GM21723 (cell line): ENCODE results near the gene IGFBP7.

Source experiments
- ATAC-seq: cut with Tn5 transposase; IDR thresholded peaks from one replicate; pipeline ENCODE4 v1.9.1; 2021; ENCODE audit warnings: mild to moderate bottlenecking, moderate library complexity; ENCODE audit not compliant: unreplicated experiment

Gene IGFBP7

DNA sequence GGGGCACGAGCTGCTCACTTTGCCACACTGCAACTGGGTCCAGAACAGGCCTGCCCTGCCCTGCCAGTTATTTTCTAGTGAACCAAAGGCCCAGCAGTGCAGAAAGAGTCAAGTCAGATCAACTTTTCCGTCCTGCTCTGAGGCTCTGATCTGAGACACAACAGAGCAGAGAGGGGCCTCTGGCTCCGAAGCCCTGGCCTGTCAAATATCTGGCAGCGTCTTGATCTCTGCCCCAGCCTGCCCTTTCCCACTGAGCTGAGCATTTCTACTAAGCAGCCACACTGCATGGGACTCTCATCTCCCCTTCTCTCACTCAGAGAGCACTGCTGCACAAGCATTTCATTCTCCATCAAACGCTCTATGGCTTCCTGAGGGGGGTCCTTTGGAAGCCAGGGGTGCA lies 11.8 kb downstream of the IGFBP7 start:
- no peak for ATAC-seq

- ATAC-seq, result no peak
Observed at GRCh38 chr4:57097711-57098110, 12.5 kb downstream of the IGFBP7 start.

DNA sequence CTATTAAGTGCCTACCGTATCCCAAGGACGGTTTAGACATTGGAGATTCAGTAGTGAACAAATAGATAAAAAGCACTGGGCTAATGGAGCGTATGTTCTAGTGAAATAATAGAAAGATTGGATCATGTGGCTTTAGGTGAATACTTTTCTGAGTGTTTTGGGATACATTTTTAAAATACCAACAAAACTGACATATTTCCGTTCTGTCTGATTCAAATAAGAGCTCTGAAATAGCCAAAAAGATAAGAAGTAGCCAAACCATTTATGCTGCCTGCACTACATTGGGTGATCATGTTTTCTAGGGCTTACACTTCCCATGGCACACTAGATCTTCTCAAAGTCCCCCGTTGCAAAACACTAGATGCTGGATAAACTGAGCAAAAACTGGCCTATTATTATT lies 14.2 kb downstream of the IGFBP7 start:
- no peak for ATAC-seq

DNA sequence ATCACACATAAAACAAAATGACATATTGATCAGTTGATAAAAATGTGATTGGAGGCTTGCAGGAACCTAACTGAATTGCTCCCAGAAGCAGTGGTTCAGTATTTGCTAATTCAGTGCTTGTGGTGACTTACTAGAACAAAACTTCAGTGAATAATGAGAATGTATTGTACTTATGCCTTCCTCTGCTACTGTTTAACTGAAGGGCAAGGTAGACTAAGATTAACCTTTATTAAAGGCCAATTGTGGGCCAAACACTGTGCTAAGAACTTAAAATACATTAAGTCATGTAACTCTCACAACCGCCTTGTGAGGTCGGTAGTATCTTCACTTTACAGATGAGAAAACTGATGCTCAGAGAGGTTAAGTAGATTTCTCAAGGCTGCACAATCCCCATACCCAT lies 14.9 kb downstream of the IGFBP7 start:
- ATAC-seq, result no peak

GRCh38 chr4:57094832-57095223 lies 15.4 kb downstream of the IGFBP7 start:
- ATAC-seq, result no peak

GRCh38 chr4:57093845-57094831 lies 16.0 kb downstream of the IGFBP7 start:
- no peak for ATAC-seq

DNA sequence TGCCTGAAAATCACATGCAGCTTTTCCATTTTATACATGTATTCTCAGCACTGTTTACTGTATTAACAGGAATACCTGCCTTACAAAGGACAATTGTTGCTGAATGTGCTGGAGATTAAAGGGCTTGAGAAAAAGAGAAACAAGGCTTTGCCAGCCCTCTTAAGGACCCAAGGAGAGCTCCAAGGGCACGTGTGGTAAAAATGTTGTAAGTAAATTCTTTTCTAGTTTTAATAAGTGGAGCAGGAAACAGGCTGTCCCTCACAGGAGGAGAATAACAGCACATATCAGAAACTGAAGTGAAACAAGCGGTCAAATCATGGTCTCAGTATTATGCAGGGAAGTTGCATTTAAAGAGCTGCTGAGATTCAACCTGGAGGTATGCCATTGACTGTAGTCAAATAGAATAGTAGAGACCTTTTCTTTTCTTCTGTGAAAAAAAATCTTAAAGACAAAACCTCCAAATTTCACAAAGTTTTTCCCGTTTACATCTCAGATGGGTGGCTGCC lies 18.5 kb downstream of the IGFBP7 start:
- no peak for ATAC-seq

- no peak for ATAC-seq
Observed at GRCh38 chr4:57090079-57090478, 20.1 kb downstream of the IGFBP7 start.

DNA sequence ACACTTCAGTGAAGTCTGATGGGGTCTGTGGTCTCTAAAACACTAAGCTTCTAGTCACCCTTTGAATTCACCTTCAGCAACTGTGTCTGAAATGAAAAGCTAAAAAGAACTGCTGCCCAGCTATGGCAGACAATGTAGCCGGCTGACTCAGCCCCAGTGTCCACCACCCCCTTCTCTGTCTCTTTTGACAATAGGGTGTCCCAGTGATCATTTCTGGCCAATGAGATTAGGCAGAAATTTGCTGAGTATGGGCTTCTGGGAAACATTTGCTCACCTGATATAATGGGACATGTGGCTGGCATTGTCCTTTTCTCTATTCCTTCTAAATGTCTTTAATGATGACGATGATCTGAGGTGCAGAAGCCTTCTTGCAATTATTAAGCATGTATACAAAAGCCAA lies 20.6 kb downstream of the IGFBP7 start:
- no peak for ATAC-seq

- no peak for ATAC-seq
Observed at GRCh38 chr4:57086031-57086723, 24.0 kb downstream of the IGFBP7 start.

- no peak for ATAC-seq
Observed at GRCh38 chr4:57085278-57085677, 24.9 kb downstream of the IGFBP7 start.

- ATAC-seq, result no peak
Observed at GRCh38 chr4:57084360-57084759, 25.8 kb downstream of the IGFBP7 start.

- ATAC-seq, result no peak
Observed at GRCh38 chr4:57083090-57083489, 27.1 kb downstream of the IGFBP7 start.

DNA sequence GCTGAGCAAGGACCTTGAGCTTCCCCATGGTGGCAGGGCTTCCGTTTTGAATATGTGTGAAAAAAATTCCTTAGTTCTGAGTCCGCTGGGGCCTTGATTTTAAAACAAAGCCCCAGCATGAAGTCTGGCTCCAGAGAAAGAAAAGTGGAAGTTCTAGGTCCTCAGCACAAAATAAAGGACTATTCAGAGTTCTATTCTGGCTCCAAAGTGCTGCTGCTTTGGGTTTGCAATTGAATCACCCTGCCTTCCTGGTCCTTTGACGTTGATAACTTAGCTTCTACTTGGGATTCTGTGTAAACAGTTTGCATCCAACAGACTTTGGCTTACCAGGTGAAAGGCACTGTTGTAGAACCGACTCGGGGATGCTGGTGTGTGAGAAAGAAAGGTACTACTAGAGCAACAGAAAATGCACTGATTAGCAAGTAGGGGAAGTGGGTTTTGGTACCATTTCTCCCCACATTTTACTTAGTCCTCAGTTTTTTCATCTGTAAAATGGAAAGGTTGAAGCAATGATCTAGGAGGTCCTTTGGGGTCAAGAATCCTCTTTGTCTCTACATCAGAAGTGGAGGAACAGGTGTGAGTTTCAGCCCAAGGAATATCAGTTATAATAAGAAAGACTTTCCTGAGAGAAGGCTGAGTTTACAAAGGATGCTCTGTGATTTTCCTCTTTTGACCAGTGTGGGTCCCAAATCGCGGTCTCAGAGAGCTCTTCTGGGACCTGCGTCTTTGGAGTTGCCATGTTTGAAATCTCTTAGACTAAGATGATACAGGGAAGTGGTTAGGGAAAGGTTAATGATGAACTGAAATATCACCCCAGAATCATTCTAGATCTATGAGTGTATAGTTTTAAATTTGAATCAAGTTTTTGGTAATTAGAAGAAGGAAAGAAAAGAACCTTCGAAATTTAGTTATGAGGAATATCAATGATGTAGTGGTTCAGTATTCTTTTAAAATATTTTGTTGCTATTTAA lies 28.2 kb downstream of the IGFBP7 start:
- ATAC-seq, result no peak

GRCh38 chr4:57080781-57081650 lies 29.2 kb downstream of the IGFBP7 start:
- no peak for ATAC-seq

- no peak for ATAC-seq
Observed at GRCh38 chr4:57078685-57079521, 31.3 kb downstream of the IGFBP7 start.

DNA sequence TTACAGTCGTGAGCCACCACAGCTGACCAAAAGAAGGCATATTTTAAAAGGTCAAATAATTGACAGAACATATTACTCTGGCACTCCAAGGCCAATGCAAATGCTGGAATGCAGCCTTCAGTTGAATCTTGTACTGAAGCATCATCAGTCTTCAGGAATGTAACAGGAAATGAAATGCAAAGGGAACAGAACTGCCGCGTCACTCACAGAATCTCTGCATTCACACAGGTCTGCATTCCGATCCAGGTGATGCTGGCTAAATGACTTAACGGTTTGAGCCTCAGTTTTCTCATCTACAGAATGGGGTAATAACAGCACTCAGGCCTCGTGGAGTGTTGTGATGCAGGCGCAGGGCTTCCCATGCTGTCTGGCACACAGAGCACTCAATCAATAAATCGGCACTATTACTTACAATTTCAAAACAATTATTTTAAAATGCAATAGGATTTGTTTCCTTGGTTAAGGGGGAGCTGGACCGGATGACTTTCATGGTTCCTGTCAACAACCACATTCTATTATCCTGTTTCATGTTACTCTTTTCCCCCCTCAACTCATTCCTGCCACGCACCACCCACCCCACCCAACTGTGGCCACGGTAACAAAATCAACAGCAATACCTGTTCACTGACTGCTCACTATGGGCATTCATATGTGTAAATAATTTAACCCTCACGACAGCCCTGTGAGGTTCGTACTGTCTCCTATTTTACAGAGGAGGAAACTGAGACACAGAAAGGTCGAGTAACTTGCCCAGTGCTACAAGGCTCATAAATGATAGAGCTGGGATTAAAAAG lies 32.4 kb downstream of the IGFBP7 start:
- ATAC-seq, result no peak

DNA sequence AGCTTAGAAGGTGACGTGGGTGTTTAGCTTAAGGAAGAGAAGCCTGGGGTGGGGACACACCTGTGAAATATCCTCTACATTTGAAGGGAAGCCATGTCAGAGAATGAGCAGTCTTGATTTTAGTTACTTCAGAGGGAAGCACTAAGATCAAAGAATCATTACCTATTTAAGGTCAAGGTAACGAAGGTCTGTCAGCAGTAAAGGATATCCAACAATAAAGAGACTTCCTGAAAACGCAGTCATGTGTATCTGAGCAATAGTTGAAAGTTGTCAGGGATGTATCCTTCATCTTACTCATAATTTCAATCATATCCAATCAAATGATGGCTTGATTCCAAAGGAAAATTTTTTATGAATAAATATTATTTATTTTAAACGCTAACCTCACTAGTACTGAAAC lies 33.5 kb downstream of the IGFBP7 start:
- ATAC-seq, result no peak
